Right ventricle myocardium inferior (tissue), 1 donor: Measurements from ENCODE around the gene CDA. TPM values are rescaled to one million over a fixed set of nuclear protein-coding genes. Genes with fewer than 3 reads are reported as not detected.
"Not testable (repeated sequence)": the region's sequence is repeated elsewhere in the genome, so short reads cannot be mapped to it uniquely, and the experiment has no call there.

Experiments
- ATAC-seq: fragments of 200-7000 bp; cut with Tn5 transposase; one replicate; pipeline ENCODE4 v1.9.1; 2020; ENCODE audit warnings: mild to moderate bottlenecking, moderate library complexity
- DNase-seq: peaks from one replicate; pipeline ENCODE4 v3.0.0; 2021; ENCODE audit errors: missing footprints
- intact Hi-C: fragments of 100-400 bp; cut with DNase I; formaldehyde crosslinking; loops from one replicate; pipeline ENCODE4 v1.11.0; 2022
- total RNA-seq: library from RNA; stranded (reverse); fragmentation: NEBNext Ultra II Directional; extraction: Animal tissue kit (Norgen Biotek cat#: 25700); gene quantifications from one replicate; pipeline ENCODE4 v1.2.1, GENCODE V29; 2021
- donor health status: DM: no; HTN: yes; CAD: no; lungs with severe emphysema.

The CDA gene
- total RNA-seq, 1 donor from 2014 or later: 3.2 TPM

GRCh38 chr1:20578721-20579395 is 10.0 kb upstream of the CDA start:
- DNase-seq (no peak), ATAC-seq (no peak)
- intact Hi-C loops: loop anchor here (5.0 kb wide), 1 partner anchor 53 kb away; the partner anchor contains the start of gene PINK1

- DNase-seq (no peak), ATAC-seq (no peak)
- intact Hi-C loops: no loop called here
These were observed 4.0 kb upstream of the CDA start for GRCh38 chr1:20584890-20585289.

GRCh38 chr1:20586953-20587660 is 1.8 kb upstream of the CDA start:
- DNase-seq (no peak), ATAC-seq (peak; percentile 45)
- intact Hi-C loops: no loop called here

GRCh38 chr1:20587661-20588053 is 1.2 kb upstream of the CDA start:
- intact Hi-C loops: no loop called here
- DNase-seq (no peak), ATAC-seq (peak; percentile 52)

- intact Hi-C loops: no loop called here
- DNase-seq: peak; percentile 81
- peak; percentile 64 for ATAC-seq
These were observed 708 bp downstream of the CDA start for GRCh38 chr1:20589331-20590278.

- DNase-seq: peak; percentile 73
- intact Hi-C loops: no loop called here
- peak; percentile 47 for ATAC-seq
These were observed 1.4 kb downstream of the CDA start for GRCh38 chr1:20590306-20590777.

GRCh38 chr1:20593756-20594155 is 4.9 kb downstream of the CDA start:
- DNase-seq (no peak), ATAC-seq (no peak)
- intact Hi-C loops: no loop called here

- intact Hi-C loops: no loop called here
- no peak for ATAC-seq
These were observed 5.8 kb downstream of the CDA start for GRCh38 chr1:20594746-20595145.

GRCh38 chr1:20596106-20596505 is 7.2 kb downstream of the CDA start:
- intact Hi-C loops: no loop called here

More at GRCh38 chr1:20594746-20595145, 5.8 kb downstream of the CDA start:
- DNase-seq: no peak

GRCh38 chr1:20597650-20598049 is 8.8 kb downstream of the CDA start:
- DNase-seq: no peak

More at GRCh38 chr1:20596106-20596505, 7.2 kb downstream of the CDA start:
- ATAC-seq: no peak
- no peak for DNase-seq

GRCh38 chr1:20600156-20600555 is 11.3 kb downstream of the CDA start:
- DNase-seq: no peak
- intact Hi-C loops: no loop called here
- no peak for ATAC-seq

More at GRCh38 chr1:20597650-20598049, 8.8 kb downstream of the CDA start:
- no peak for ATAC-seq
- intact Hi-C loops: no loop called here

GRCh38 chr1:20601129-20601825 is 12.4 kb downstream of the CDA start:
- intact Hi-C loops: no loop called here
- DNase-seq (no peak), ATAC-seq (no peak)

GRCh38 chr1:20602851-20603450 is 14.1 kb downstream of the CDA start:
- DNase-seq: no peak
- intact Hi-C loops: no loop called here
- ATAC-seq: no peak

GRCh38 chr1:20603504-20604464 is 14.9 kb downstream of the CDA start:
- intact Hi-C loops: no loop called here
- DNase-seq: peak; percentile 31
- ATAC-seq: no peak

- intact Hi-C loops: no loop called here
- ATAC-seq: no peak
- no peak for DNase-seq
These were observed 15.8 kb downstream of the CDA start for GRCh38 chr1:20604678-20605077.

GRCh38 chr1:20606801-20607570 is 18.1 kb downstream of the CDA start:
- ATAC-seq, DNase-seq, intact Hi-C loops: not testable (repeated sequence)
